HK-2 (cell line): Measurements from ENCODE around the gene JOSD1.
A peak's percentile ranks its signal among the peaks of the same experiment; 100 is the strongest.
"Not testable (repeated sequence)": the region's sequence is repeated elsewhere in the genome, so short reads cannot be mapped to it uniquely, and the experiment has no call there.

Experiments
- DNase-seq: peaks from one replicate; pipeline ENCODE4 v3.0.0-alpha.2; 2018; ENCODE audit not compliant: unreplicated experiment

The JOSD1 gene

GRCh38 chr22:38685761-38686160 lies 15.0 kb downstream of the JOSD1 start:
- no peak for DNase-seq

DNA sequence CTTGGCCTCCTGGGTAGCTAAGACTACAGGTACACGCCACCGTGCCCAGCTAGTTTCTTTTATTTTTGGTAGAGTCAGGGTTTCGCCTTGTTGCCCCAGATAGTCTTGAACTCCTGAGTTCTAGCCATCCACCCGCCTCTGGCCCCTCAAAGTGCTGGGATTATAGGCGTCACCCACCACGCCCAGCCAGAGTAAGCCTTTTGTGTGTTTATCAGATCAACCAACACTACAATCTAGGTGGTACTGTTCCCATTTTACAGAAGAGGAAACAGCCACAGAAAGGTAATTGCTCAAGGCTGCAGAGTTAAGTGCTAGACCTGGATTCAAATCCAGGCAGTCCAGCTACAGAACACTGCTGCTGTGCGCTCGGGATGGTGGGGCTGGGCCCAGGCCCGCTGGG lies 15.8 kb downstream of the JOSD1 start:
- no peak for DNase-seq

DNA sequence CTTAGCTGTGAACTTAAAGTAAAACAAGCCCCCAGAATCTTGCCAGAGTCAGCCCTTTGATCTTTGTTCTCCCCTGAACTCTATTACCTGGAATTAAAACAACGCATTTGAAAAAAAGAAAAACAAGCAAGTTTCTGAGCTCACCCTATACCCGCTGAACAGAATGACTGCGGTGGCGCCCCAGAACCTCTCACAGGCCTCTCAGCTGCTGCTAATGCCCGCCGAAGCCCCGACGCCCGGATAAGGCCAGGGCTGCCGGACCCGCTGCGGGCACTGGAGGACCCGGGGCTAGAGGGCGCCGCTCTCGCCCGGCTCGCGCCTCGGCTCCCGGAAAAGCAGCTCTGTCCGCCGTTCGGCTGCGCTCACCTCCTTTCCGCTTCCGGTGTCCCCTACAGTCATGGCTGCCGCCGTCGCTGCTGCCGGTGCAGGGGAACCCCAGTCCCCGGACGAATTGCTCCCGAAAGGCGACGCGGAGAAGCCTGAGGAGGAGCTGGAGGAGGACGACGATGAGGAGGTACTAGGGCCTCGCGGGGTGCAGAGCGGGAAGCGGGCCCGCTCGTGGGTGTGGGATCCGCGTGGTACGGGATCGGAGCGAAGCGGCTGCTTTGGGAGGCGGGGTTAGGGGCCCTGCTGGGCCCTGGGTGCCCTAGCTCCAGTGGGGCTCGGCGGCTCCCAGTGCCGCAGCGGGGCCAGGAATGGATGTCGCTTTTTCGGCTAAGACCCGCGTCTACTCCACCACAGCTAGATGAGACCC lies 19.0 kb downstream of the JOSD1 start, which contains the start of gene TOMM22:
TOMM22 (plus strand) TSS at position 376 of the 754 bp plus-strand sequence; CDS start at position 398, 22 bp downstream.
- peak; percentile 88 for DNase-seq

DNA sequence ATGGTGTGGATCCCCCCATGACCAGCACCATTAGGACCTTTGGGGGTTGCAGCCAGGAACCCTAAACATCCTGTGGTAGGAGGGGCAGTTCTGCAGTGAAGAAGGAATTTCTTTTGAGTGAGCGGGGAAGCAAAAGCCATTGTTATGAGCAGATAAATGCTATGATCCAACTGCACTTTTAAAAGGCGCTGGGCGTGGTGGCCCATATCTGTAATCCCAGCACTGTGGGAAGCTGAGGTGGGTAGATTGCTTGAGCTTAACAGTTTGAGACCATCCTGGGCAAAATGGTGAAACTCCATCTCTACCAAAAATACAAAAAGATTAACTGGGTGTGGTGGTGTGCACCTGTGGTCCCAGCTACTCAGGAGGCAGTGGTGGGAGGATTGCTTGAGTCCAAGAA lies 24.9 kb downstream of the JOSD1 start:
- DNase-seq = no peak

GRCh38 chr22:38674888-38675287 lies 25.9 kb downstream of the JOSD1 start:
- no peak for DNase-seq

- DNase-seq = peak; percentile 35
Observed at GRCh38 chr22:38657045-38657909, 43.5 kb downstream of the JOSD1 start.

DNA sequence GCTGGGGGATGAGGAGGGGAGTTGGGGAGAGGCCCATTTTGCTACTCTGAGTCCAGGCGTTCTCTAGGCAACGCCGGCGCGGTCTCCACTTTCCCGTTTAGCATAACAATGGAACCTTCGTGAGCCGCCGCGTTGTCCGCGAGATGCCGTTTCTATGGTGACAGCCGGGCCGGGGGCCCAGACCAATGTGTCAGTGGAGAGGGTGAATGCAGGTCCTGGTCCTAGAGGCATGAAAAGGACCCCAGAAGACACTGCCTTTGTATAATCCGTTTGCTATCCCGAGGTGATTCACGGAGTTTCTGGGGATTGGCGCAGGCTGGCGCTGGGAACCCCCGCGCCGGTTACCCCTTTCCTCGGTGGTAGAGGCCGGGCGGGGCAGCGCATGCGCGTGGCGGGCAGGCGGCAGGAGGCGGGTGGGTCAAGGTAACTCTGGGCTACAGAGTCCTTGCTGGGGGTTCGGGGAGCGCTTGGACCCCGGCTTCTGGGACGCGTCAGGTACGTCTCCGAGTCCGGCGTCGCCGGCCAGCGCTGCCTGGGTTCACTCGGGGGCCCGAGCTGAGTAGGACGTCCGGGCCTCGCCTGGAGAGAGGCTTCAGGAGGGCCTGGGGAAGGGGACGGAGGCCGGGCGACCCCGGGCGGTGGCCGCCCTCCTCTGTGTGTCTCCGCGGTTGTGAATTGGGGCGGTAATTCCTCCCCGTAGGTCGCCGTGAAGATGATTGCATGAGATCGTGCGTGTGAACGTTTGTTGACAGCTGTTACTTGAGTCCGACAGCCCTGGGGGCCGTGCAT lies 44.3 kb downstream of the JOSD1 start, which contains the start of the genes CBY1 and FAM227A:
CBY1 (plus strand) TSS at position 383 of the 789 bp plus-strand sequence. CDS start 11,417 bp downstream, outside the sequence.
FAM227A (minus strand) TSS at position 137 of the 789 bp plus-strand sequence. CDS start 6,224 bp downstream, outside the sequence.
- DNase-seq = peak; percentile 85

DNA sequence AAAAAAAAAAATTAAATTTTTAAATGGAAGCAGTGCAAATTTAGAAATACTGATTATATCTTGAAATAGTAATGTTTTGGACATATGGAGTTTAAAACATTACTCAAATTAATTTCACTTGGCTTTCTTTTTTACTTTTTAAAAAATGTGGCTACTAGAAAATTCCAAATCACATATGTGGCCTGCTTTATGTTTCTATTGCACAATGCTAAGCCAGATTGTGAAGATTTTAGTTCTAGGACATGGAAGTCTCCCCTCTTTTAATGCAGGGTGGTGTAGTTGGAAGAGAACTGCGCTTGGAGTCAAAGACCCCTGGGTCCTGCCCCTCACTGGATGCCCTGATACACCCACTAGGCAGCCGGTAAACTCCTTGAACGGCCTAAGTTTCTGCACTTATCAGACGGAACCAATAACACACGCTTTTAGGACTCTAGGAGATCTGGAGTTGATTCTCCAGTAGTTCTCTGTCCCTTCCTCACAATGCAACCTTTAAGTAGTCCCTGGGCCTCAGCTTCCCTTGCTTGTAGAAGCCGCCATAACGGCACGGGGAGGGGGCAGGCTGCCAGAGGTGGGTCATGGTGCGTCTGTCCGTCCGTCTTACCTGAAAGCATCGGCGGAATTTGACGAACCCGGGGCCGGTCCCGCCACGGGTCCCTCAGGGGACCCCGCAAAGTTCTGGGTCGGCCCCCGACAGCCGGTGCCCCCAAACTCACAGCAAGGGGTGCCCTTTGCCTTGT lies 45.1 kb downstream of the JOSD1 start:
- no peak for DNase-seq

- DNase-seq = no peak
Observed at GRCh38 chr22:38653741-38654140, 47.0 kb downstream of the JOSD1 start.

DNA sequence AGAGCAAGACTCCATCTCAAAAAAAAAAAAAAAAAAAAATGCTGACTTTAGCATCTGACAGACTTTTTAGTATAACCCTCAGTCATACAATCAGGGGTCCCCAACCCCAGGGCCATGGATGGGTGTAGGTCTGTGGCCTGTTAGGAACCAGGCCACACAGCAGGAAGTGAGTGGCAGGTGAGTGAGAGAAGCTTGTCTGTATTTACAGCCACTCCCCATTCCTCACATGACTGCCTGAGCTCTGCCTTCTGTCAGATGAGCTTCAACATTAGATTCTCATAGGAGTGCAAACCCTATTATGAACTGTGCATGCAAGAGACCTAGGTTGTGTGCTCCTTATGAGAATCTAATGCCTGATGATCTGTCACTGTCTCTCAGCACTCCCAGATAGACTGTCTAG lies 47.9 kb downstream of the JOSD1 start:
- DNase-seq = no peak

DNA sequence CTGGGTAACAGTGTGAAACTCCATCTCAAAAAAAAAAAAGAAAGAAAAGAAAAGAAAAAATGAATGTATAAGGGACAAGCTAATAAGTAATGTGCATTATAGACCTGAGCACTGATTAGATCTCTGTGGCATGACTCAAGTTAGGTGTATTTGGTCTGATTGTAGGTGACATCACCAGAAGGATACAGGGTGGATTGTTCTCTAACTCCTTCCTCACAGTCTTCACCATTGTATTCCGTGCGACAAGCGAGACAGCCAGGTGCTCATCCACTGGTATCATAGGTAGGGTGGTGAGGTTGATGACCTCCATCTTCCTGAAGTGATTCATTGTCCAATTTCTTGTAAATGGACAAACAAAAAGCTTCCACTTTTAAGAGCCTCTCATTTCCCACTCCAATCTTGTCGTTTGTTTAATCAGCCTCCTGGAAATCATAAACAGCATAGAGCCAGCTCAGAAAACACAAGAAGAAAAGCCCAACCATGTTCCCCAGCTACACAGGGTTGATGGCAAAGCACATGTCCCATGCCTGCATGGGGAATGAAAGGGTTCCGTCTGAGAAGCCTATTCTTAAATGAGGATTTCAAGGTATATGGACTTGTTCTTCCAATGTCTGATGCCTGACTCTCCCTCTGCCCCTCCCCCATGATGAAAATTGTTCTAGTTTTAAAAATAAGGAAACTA lies 50.8 kb downstream of the JOSD1 start:
- no peak for DNase-seq

DNA sequence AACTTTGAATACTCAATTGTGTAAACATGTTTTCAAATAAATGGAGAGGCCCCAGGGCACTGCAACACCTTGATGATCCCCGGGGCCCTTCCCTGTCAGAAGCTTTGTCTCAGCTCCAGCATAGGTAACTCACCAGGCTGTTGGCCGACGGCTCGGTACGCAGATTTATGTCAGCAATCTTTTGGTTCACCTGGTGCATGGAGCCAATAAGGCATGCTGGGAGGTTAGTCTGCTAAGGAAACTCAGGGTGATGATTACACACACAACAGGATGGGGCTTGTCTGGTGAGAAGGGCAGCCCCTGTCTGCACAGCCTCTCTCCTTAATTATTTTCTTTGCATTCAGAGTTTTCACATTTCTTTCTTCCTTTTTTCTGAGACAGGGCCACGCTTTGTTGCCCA lies 55.3 kb downstream of the JOSD1 start:
- no peak for DNase-seq

DNA sequence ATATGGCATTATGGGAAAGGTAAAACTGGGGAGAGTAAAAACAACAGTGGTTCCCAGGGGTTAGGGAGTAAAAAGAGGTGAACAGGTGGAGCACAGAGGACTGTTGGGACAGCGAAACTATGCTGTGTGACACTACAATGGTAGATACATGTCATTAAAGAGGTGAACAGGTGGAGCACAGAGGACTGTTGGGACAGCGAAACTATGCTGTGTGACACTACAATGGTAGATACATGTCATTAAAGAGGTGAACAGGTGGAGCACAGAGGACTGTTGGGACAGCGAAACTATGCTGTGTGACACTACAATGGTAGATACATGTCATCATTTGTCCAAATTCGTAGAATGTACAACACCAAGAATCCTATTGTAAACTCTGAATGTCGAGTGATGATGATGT lies 56.5 kb downstream of the JOSD1 start:
- DNase-seq = not testable (repeated sequence)

- no peak for DNase-seq
Observed at GRCh38 chr22:38641476-38642040, 59.2 kb downstream of the JOSD1 start.

GRCh38 chr22:38638728-38639127 lies 62.0 kb downstream of the JOSD1 start:
- DNase-seq = no peak

DNA sequence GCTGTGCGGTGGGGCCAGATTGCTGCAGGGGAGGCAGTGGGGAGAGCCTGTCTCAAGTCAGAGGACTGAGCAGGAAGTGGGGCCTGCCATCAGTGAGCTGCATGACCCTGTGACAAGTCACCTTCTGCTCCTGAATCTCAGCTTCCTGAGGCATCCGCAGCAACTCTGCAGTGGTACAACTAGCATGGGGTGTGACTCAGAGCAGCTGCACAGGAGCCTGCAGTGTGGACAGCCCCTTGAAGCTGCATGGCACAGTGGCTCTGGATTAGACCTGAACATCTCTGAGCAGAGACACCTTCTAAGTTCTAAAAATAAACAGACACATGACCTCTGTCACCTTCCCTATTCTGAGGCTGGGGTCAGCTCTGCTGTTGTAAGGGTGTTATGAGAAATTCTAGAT lies 62.5 kb downstream of the JOSD1 start:
- no peak for DNase-seq
